HEK293T (cell line): ENCODE data around the gene C6orf163.

ENCODE experiments used
- ARNT ChIP-seq: fragments of 450-650 bp; IDR thresholded peaks from 2 replicates; pipeline ENCODE4 v1.6.1; 2017; ENCODE audit warnings: mild to moderate bottlenecking
- ELF4 ChIP-seq: fragments of 450-650 bp; IDR thresholded peaks from 2 replicates; pipeline ENCODE4 v1.6.1; 2017; ENCODE audit warnings: antibody characterized with exemption
- FOXA1 ChIP-seq: fragments of 450-650 bp; IDR thresholded peaks from 2 replicates; pipeline ENCODE4 v1.6.1; 2016; ENCODE audit warnings: mild to moderate bottlenecking
- FOXK2 ChIP-seq: fragments of 450-650 bp; IDR thresholded peaks from 2 replicates; pipeline ENCODE4 v1.6.1; 2016; ENCODE audit warnings: mild to moderate bottlenecking
- HDGF ChIP-seq: fragments of 450-650 bp; IDR thresholded peaks from 2 replicates; pipeline ENCODE4 v1.6.1; 2017; ENCODE audit warnings: antibody characterized with exemption, borderline replicate concordance
- L3MBTL2 ChIP-seq: fragments of 450-650 bp; conservative IDR thresholded peaks from 2 replicates; pipeline ENCODE4 v1.6.1; 2016; ENCODE audit warnings: mild to moderate bottlenecking
- NFRKB ChIP-seq: fragments of 450-650 bp; IDR thresholded peaks from 2 replicates; pipeline ENCODE4 v1.6.1; 2016; ENCODE audit warnings: mild to moderate bottlenecking, moderate library complexity
- SP1 ChIP-seq: fragments of 450-650 bp; IDR thresholded peaks from 2 replicates; pipeline ENCODE4 v1.6.1; 2017
- SUZ12 ChIP-seq: fragments of 450-650 bp; IDR thresholded peaks from 2 replicates; pipeline ENCODE4 v1.6.1; 2016; ENCODE audit warnings: mild to moderate bottlenecking
- TARDBP ChIP-seq: fragments of 450-650 bp; IDR thresholded peaks from 2 replicates; pipeline ENCODE4 v1.6.1; 2016
- ZNF384 ChIP-seq: fragments of 450-650 bp; IDR thresholded peaks from 2 replicates; pipeline ENCODE4 v1.6.1; 2016
- TF ChIP-seq, protein P1 (sequence below): fragments of 450-650 bp; IDR thresholded peaks from 2 replicates; pipeline ENCODE4 v1.6.1; 2016

DNA sequence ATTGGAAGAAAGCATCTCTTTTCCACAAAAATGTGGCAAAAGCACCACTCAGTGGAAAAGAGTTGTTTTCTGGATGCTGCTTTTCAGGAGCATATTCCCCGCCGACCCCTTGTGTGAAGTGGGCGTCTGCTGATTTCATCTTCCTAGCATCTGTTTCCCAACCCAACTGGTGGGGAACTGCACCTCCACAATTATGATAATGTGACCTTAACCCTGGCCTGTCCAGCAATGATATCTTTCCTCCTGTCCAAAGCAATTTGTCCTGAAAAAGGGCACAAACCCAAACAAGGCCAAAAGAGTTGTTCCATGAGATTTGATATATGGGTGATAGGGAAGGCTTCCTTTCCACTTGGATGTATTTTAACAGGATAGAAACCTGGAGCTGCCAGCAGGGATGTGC lies 29.5 kb upstream of the C6orf163 start:
- no peak for TF ChIP-seq SP1
- TF ChIP-seq FOXA1: no peak
- no peak for TF ChIP-seq ARNT
- TF ChIP-seq TARDBP: no peak
- no peak for TF ChIP-seq SUZ12
- no peak for TF ChIP-seq HDGF
- TF ChIP-seq L3MBTL2: no peak
- no peak for TF ChIP-seq ELF4
- TF ChIP-seq FOXK2: no peak
- TF ChIP-seq, protein P1, sequence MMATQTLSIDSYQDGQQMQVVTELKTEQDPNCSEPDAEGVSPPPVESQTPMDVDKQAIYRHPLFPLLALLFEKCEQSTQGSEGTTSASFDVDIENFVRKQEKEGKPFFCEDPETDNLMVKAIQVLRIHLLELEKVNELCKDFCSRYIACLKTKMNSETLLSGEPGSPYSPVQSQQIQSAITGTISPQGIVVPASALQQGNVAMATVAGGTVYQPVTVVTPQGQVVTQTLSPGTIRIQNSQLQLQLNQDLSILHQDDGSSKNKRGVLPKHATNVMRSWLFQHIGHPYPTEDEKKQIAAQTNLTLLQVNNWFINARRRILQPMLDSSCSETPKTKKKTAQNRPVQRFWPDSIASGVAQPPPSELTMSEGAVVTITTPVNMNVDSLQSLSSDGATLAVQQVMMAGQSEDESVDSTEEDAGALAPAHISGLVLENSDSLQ: no peak
- TF ChIP-seq ZNF384: no peak
- TF ChIP-seq NFRKB: no peak
